A549 treated with ZK216348 at 1 μM for 4 hours (cell line): ENCODE data around the gene NRG4. TPM values are rescaled to one million over a fixed set of nuclear protein-coding genes. Genes with fewer than 3 reads are reported as not detected.

Experiments used
- total RNA-seq: library from RNA; stranded (reverse); fragments of 200-300 nt; extraction: Qiagen RNA extraction; gene quantifications from 5 replicates; pipeline ENCODE4 v1.2.3, GENCODE V29; 2022; ENCODE audit warnings: low read depth

The NRG4 gene
- 0.21 to 1.5 TPM (median 1.2 TPM) in 5 replicates for total RNA-seq

GRCh38 chr15:76011627-76012551 is at the start of gene NRG4:
Gene NRG4, minus strand, starts transcription at chr15:76012424. Its CDS starts 1,194 bp downstream, at chr15:76011230.

GRCh38 chr15:76059320-76060117 is 47.3 kb upstream of the NRG4 start, which contains the start of gene TMEM266:
Gene TMEM266, plus strand, starts transcription at chr15:76059985. Its CDS starts 74,279 bp downstream, at chr15:76134264.

GRCh38 chr15:75903331-75904239 is 108.6 kb downstream of the NRG4 start, which contains the start of gene FBXO22:
Gene FBXO22, plus strand, starts transcription at chr15:75903878. Its CDS starts 86 bp downstream, at chr15:75903964.

Other genes with a start within 250 kb of the NRG4 start
- 28.4 to 59.7 TPM (median 40.1 TPM) in 5 replicates for gene UBE2Q2, start 169.0 kb downstream of the NRG4 start, total RNA-seq
- gene FBXO22, start 108.5 kb downstream of the NRG4 start, total RNA-seq: 71.0 to 92.8 TPM (median 86.3 TPM) in 5 replicates
- 0.07 to 0.19 TPM (median 0.13 TPM) in 5 replicates for gene TMEM266, start 47.6 kb upstream of the NRG4 start, total RNA-seq